ENCODE measurements around the gene TNFRSF6B.

The TNFRSF6B gene

GRCh38 chr20:63742381-63743024, 46.1 kb downstream of the TNFRSF6B start:
- H4K20me1 ChIP-seq (ENCODE audit: low read depth, low read length): no peaks in the 10 kb centered on the region
- no peak overlapping the region for H3K9ac ChIP-seq (ENCODE audit: low read length)
- no peak overlapping the region for H2AFZ ChIP-seq (ENCODE audit: low read depth, low read length, severe bottlenecking)
- H3K36me3 ChIP-seq (ENCODE audit: low read length): no peaks in the 10 kb centered on the region
- H3K4me2 ChIP-seq (ENCODE audit: low read depth, low read length, poor library complexity, severe bottlenecking): no peak overlapping the region
- no peak overlapping the region for H3K27ac ChIP-seq (ENCODE audit: low read depth, low read length)
- H3K4me3 ChIP-seq (ENCODE audit: insufficient read depth, low read length, poor library complexity, severe bottlenecking): no peak overlapping the region
- no peaks in the 10 kb centered on the region for H3K27me3 ChIP-seq (ENCODE audit: low read length)
- no peaks in the 10 kb centered on the region for H3K79me2 ChIP-seq (ENCODE audit: insufficient read depth, low read length)
- no peaks in the 10 kb centered on the region for H3K9me2 ChIP-seq (replicated peaks; ENCODE audit: insufficient read depth, low read length)
- peaks cover 17% of the 10 kb centered on the region for H3F3A ChIP-seq (ENCODE audit: insufficient read depth)
- no peak for TF ChIP-seq EZH2phosphoT487 (conservative IDR thresholded peaks at IDR 0.05; ENCODE audit: low read length)
- TF ChIP-seq CTCF (IDR thresholded peaks at IDR 0.05; ENCODE audit: insufficient read depth, low read length, poor library complexity, severe bottlenecking): no peak
- H3K9me3 ChIP-seq (ENCODE audit: insufficient read depth, low read length): no peaks in the 10 kb centered on the region

GRCh38 chr20:63743210-63743970, 46.9 kb downstream of the TNFRSF6B start:
- Histone ChIP-seq H3K4me2 (ENCODE audit: low read depth, low read length, poor library complexity, severe bottlenecking) (no peak overlapping the region), H3K27ac (ENCODE audit: low read depth, low read length) (0 out of 2 replicates have a peak overlapping the region, but pooled peaks have one; percentile 25), H3K9me2 (replicated peaks; ENCODE audit: insufficient read depth, low read length) (no peaks in the 10 kb centered on the region), H3K9me3 (ENCODE audit: insufficient read depth, low read length) (no peaks in the 10 kb centered on the region), H3K36me3 (ENCODE audit: low read length) (no peaks in the 10 kb centered on the region), H3K4me3 (ENCODE audit: insufficient read depth, low read length, poor library complexity, severe bottlenecking) (no peak overlapping the region), H3F3A (ENCODE audit: insufficient read depth) (peaks cover 14% of the 10 kb centered on the region; the same call in 1 of the 2 replicates), H3K9ac (ENCODE audit: low read length) (no peak overlapping the region), H3K79me2 (ENCODE audit: insufficient read depth, low read length) (no peaks in the 10 kb centered on the region), H2AFZ (ENCODE audit: low read depth, low read length, severe bottlenecking) (no peak overlapping the region), H4K20me1 (ENCODE audit: low read depth, low read length) (no peaks in the 10 kb centered on the region), H3K27me3 (ENCODE audit: low read length) (no peaks in the 10 kb centered on the region)
- TF ChIP-seq CTCF (IDR thresholded peaks at IDR 0.05; ENCODE audit: insufficient read depth, low read length, poor library complexity, severe bottlenecking) (no peak), EZH2phosphoT487 (conservative IDR thresholded peaks at IDR 0.05; ENCODE audit: low read length) (no peak)

- H3K27me3 ChIP-seq (ENCODE audit: low read length): no peaks in the 10 kb centered on the region
- no peaks in the 10 kb centered on the region for H3K9me3 ChIP-seq (ENCODE audit: insufficient read depth, low read length)
- H3K4me2 ChIP-seq (ENCODE audit: low read depth, low read length, poor library complexity, severe bottlenecking): no peak overlapping the region
- TF ChIP-seq EZH2phosphoT487 (conservative IDR thresholded peaks at IDR 0.05; ENCODE audit: low read length) (no peak), CTCF (IDR thresholded peaks at IDR 0.05; ENCODE audit: insufficient read depth, low read length, poor library complexity, severe bottlenecking) (no peak)
- no peaks in the 10 kb centered on the region for H3K79me2 ChIP-seq (ENCODE audit: insufficient read depth, low read length)
- H3K36me3 ChIP-seq (ENCODE audit: low read length): no peaks in the 10 kb centered on the region
- peaks cover 14% of the 10 kb centered on the region; the same call in 1 of the 2 replicates for H3F3A ChIP-seq (ENCODE audit: insufficient read depth)
- H2AFZ ChIP-seq (ENCODE audit: low read depth, low read length, severe bottlenecking): no peak overlapping the region
- no peaks in the 10 kb centered on the region for H4K20me1 ChIP-seq (ENCODE audit: low read depth, low read length)
- no peak overlapping the region for H3K9ac ChIP-seq (ENCODE audit: low read length)
- H3K27ac ChIP-seq (ENCODE audit: low read depth, low read length): 0 out of 2 replicates have a peak overlapping the region, but pooled peaks have one; percentile 25
- H3K4me3 ChIP-seq (ENCODE audit: insufficient read depth, low read length, poor library complexity, severe bottlenecking): no peak overlapping the region
- H3K9me2 ChIP-seq (replicated peaks; ENCODE audit: insufficient read depth, low read length): no peaks in the 10 kb centered on the region
Observed at GRCh38 chr20:63744158-63744557, 47.7 kb downstream of the TNFRSF6B start.

Measured in SU-DHL-6 (cell line).